IPS-18a (cell line): ENCODE measurements around the gene AVPI1.

ENCODE experiments used
- H3K27ac ChIP-seq: one replicate; pipeline ENCODE4 v1.5.1; 2013; ENCODE audit warnings: low read length
- H3K27me3 ChIP-seq: one replicate; pipeline ENCODE4 v1.6.1; 2013; ENCODE audit warnings: mild to moderate bottlenecking, low read length; ENCODE audit not compliant: control insufficient read depth, insufficient read depth
- H3K36me3 ChIP-seq: one replicate; pipeline ENCODE4 v1.6.1; 2013; ENCODE audit warnings: low read depth, low read length; ENCODE audit not compliant: control insufficient read depth
- H3K4me1 ChIP-seq: one replicate; pipeline ENCODE4 v1.6.1; 2013; ENCODE audit warnings: low read depth, low read length; ENCODE audit not compliant: control insufficient read depth
- H3K4me3 ChIP-seq: one replicate; pipeline ENCODE4 v1.5.1; 2013; ENCODE audit warnings: low read length
- H3K9ac ChIP-seq: one replicate; pipeline ENCODE4 v1.6.1; 2013; ENCODE audit warnings: mild to moderate bottlenecking, low read length, moderate library complexity
- H3K9me3 ChIP-seq: one replicate; pipeline ENCODE4 v1.6.1; 2013; ENCODE audit warnings: low read depth, low read length; ENCODE audit not compliant: control insufficient read depth

Gene AVPI1

GRCh38 chr10:97686962-97687784 is at the start of gene AVPI1:
AVPI1 (minus strand) TSS chr10:97687241; CDS start chr10:97679905, 7,336 bp downstream.
- H3K9me3 ChIP-seq: no peaks in the 10 kb centered on the region
- peak within 1 kb of the TSS; percentile 69 for H3K9ac ChIP-seq
- H3K27me3 ChIP-seq: peaks cover 11% of the 10 kb centered on the region
- peak within 1 kb of the TSS; percentile 60 for H3K27ac ChIP-seq
- no peaks in the 10 kb centered on the region for H3K36me3 ChIP-seq
- peaks cover 9% of the 10 kb centered on the region for H3K4me1 ChIP-seq
- H3K4me3 ChIP-seq: peak within 1 kb of the TSS; percentile 80

GRCh38 chr10:97736403-97736901 is 49.4 kb upstream of the AVPI1 start:
- H3K27me3 ChIP-seq: peaks cover 21% of the 10 kb centered on the region
- H3K9me3 ChIP-seq: peaks cover 5% of the 10 kb centered on the region
- no peak overlapping the region for H3K4me3 ChIP-seq
- H3K36me3 ChIP-seq: peaks cover 11% of the 10 kb centered on the region
- H3K27ac ChIP-seq: no peak overlapping the region
- peaks cover 4% of the 10 kb centered on the region for H3K4me1 ChIP-seq
- no peak overlapping the region for H3K9ac ChIP-seq

- Histone ChIP-seq H3K27me3 (peaks cover 21% of the 10 kb centered on the region), H3K27ac (no peak overlapping the region), H3K4me3 (no peak overlapping the region), H3K9me3 (peaks cover 5% of the 10 kb centered on the region), H3K9ac (no peak overlapping the region), H3K4me1 (peaks cover 4% of the 10 kb centered on the region), H3K36me3 (no peaks in the 10 kb centered on the region)
These were observed 47.0 kb upstream of the AVPI1 start for GRCh38 chr10:97734021-97734420.

- peaks cover 21% of the 10 kb centered on the region for H3K27me3 ChIP-seq
- no peaks in the 10 kb centered on the region for H3K36me3 ChIP-seq
- no peak overlapping the region for H3K9ac ChIP-seq
- peaks cover 4% of the 10 kb centered on the region for H3K4me1 ChIP-seq
- H3K4me3 ChIP-seq: no peak overlapping the region
- H3K27ac ChIP-seq: no peak overlapping the region
- peaks cover 5% of the 10 kb centered on the region for H3K9me3 ChIP-seq
These were observed 46.2 kb upstream of the AVPI1 start for GRCh38 chr10:97733256-97733655.

GRCh38 chr10:97732052-97732359 is 45.0 kb upstream of the AVPI1 start:
- no peak overlapping the region for H3K9ac ChIP-seq
- H3K36me3 ChIP-seq: no peaks in the 10 kb centered on the region
- H3K9me3 ChIP-seq: peaks cover 5% of the 10 kb centered on the region
- no peak overlapping the region for H3K4me3 ChIP-seq
- H3K4me1 ChIP-seq: no peaks in the 10 kb centered on the region
- H3K27me3 ChIP-seq: peaks cover 21% of the 10 kb centered on the region
- H3K27ac ChIP-seq: no peak overlapping the region

GRCh38 chr10:97731346-97732051 is 44.5 kb upstream of the AVPI1 start:
- Histone ChIP-seq H3K4me1 (peaks cover 2% of the 10 kb centered on the region), H3K36me3 (no peaks in the 10 kb centered on the region), H3K9ac (no peak overlapping the region), H3K27ac (no peak overlapping the region), H3K9me3 (peaks cover 3% of the 10 kb centered on the region), H3K27me3 (peaks cover 18% of the 10 kb centered on the region), H3K4me3 (no peak overlapping the region)

GRCh38 chr10:97729014-97729413 is 42.0 kb upstream of the AVPI1 start:
- H3K36me3 ChIP-seq: no peaks in the 10 kb centered on the region
- no peak overlapping the region for H3K9ac ChIP-seq
- H3K27ac ChIP-seq: no peak overlapping the region
- H3K4me3 ChIP-seq: no peak overlapping the region
- no peaks in the 10 kb centered on the region for H3K27me3 ChIP-seq
- peaks cover 5% of the 10 kb centered on the region for H3K4me1 ChIP-seq
- no peaks in the 10 kb centered on the region for H3K9me3 ChIP-seq

GRCh38 chr10:97726636-97727178 is 39.7 kb upstream of the AVPI1 start:
- Histone ChIP-seq H3K27ac (no peak overlapping the region), H3K4me3 (peak overlapping the region; percentile 44), H3K4me1 (peaks cover 5% of the 10 kb centered on the region), H3K9ac (no peak overlapping the region), H3K36me3 (no peaks in the 10 kb centered on the region), H3K9me3 (no peaks in the 10 kb centered on the region), H3K27me3 (no peaks in the 10 kb centered on the region)

GRCh38 chr10:97724341-97724941 is 37.4 kb upstream of the AVPI1 start:
- Histone ChIP-seq H3K9ac (no peak overlapping the region), H3K27ac (no peak overlapping the region), H3K4me3 (no peak overlapping the region), H3K27me3 (no peaks in the 10 kb centered on the region), H3K4me1 (peaks cover 9% of the 10 kb centered on the region), H3K9me3 (no peaks in the 10 kb centered on the region), H3K36me3 (no peaks in the 10 kb centered on the region)

GRCh38 chr10:97723001-97723400 is 36.0 kb upstream of the AVPI1 start:
- H3K4me3 ChIP-seq: no peak overlapping the region

More at GRCh38 chr10:97723001-97723400, 36.0 kb upstream of the AVPI1 start:
- H3K9ac ChIP-seq: no peak overlapping the region
- no peak overlapping the region for H3K27ac ChIP-seq
- peaks cover 18% of the 10 kb centered on the region for H3K4me1 ChIP-seq
- H3K9me3 ChIP-seq: no peaks in the 10 kb centered on the region
- H3K27me3 ChIP-seq: no peaks in the 10 kb centered on the region
- H3K36me3 ChIP-seq: peaks cover 5% of the 10 kb centered on the region
